ENCODE results near the gene KLHL35. TPM values are rescaled to one million over a fixed set of nuclear protein-coding genes. Genes with fewer than 3 reads are reported as not detected.

The KLHL35 gene
- total and polyA plus RNA-seq, 2 donors (not counting 1 experiment from before 2014, with no cell fraction given): 0.42 to 1.3 TPM

GRCh38 chr11:75403037-75403436 lies 30.0 kb downstream of the KLHL35 start:
- peak overlapping the region; percentile 17 for H3K27ac ChIP-seq (ENCODE audit: insufficient read depth, low read length)
- H3K36me3 ChIP-seq (ENCODE audit: control insufficient read depth, insufficient read depth, low read length): peaks cover 22% of the 10 kb centered on the region
- H3K4me2 ChIP-seq (ENCODE audit: extremely low read depth, insufficient read depth, low read length): no peak overlapping the region
- TF ChIP-seq CTCF (conservative IDR thresholded peaks at IDR 0.05 in 1 of 2, IDR thresholded peaks at IDR 0.05 in 1 of 2; ENCODE audit: low read depth in 1 of 2, low read length in 2 of 2): no peak
- TF ChIP-seq EZH2 (IDR thresholded peaks at IDR 0.05; ENCODE audit: low read length, missing control alignments): no peak
- H3K4me3 ChIP-seq (replicated peaks in 1 of 4; ENCODE audit: control extremely low read depth in 1 of 4, insufficient read depth in 1 of 4, low read depth in 3 of 4, low read length in 4 of 4): peak overlapping the region in 1 of 4 experiments; percentile 14
- no peak overlapping the region for H2AFZ ChIP-seq (ENCODE audit: low read length)
- no peak for DNase-seq (ENCODE audit: low read depth in 2 of 2)
- H3K9me3 ChIP-seq (ENCODE audit: control insufficient read depth, insufficient read depth, low read depth, low read length): no peaks in the 10 kb centered on the region
- H4K20me1 ChIP-seq (ENCODE audit: control insufficient read depth, extremely low read depth, insufficient read depth, low read length): no peaks in the 10 kb centered on the region
- H3K27me3 ChIP-seq (ENCODE audit: control insufficient read depth, insufficient read depth, low read length): no peaks in the 10 kb centered on the region
- H3K9ac ChIP-seq (ENCODE audit: insufficient read depth, low read length): no peak overlapping the region
- peaks cover 63% of the 10 kb centered on the region for H3K79me2 ChIP-seq (ENCODE audit: control insufficient read depth, insufficient read depth, low read length)
- peaks cover 22% of the 10 kb centered on the region for H3K4me1 ChIP-seq (ENCODE audit: control insufficient read depth, extremely low read depth, insufficient read depth, low read length)

- H2AFZ ChIP-seq (ENCODE audit: low read length): no peak overlapping the region
- no peaks in the 10 kb centered on the region for H4K20me1 ChIP-seq (ENCODE audit: control insufficient read depth, extremely low read depth, insufficient read depth, low read length)
- TF ChIP-seq EZH2 (IDR thresholded peaks at IDR 0.05; ENCODE audit: low read length, missing control alignments) (no peak), CTCF (conservative IDR thresholded peaks at IDR 0.05 in 1 of 2, IDR thresholded peaks at IDR 0.05 in 1 of 2; ENCODE audit: low read depth in 1 of 2, low read length in 2 of 2) (no peak)
- H3K9me3 ChIP-seq (ENCODE audit: control insufficient read depth, insufficient read depth, low read depth, low read length): no peaks in the 10 kb centered on the region
- no peak overlapping the region for H3K9ac ChIP-seq (ENCODE audit: insufficient read depth, low read length)
- no peak for DNase-seq (ENCODE audit: low read depth in 2 of 2)
- H3K79me2 ChIP-seq (ENCODE audit: control insufficient read depth, insufficient read depth, low read length): peaks cover 62% of the 10 kb centered on the region
- H3K4me2 ChIP-seq (ENCODE audit: extremely low read depth, insufficient read depth, low read length): peak overlapping the region; percentile 81
- H3K36me3 ChIP-seq (ENCODE audit: control insufficient read depth, insufficient read depth, low read length): peaks cover 22% of the 10 kb centered on the region
- peaks cover 22% of the 10 kb centered on the region for H3K4me1 ChIP-seq (ENCODE audit: control insufficient read depth, extremely low read depth, insufficient read depth, low read length)
- H3K27ac ChIP-seq (ENCODE audit: insufficient read depth, low read length): no peak overlapping the region
- H3K27me3 ChIP-seq (ENCODE audit: control insufficient read depth, insufficient read depth, low read length): no peaks in the 10 kb centered on the region
- H3K4me3 ChIP-seq (replicated peaks in 1 of 4; ENCODE audit: control extremely low read depth in 1 of 4, insufficient read depth in 1 of 4, low read depth in 3 of 4, low read length in 4 of 4): peak overlapping the region in 3 of 4 experiments; percentile 3 to 96 (median 95)
Observed at GRCh38 chr11:75402002-75402773, 30.8 kb downstream of the KLHL35 start.

- DNase-seq (ENCODE audit: low read depth in 2 of 2): no peak
- peaks cover 20% of the 10 kb centered on the region for H3K36me3 ChIP-seq (ENCODE audit: control insufficient read depth, insufficient read depth, low read length)
- no peaks in the 10 kb centered on the region for H4K20me1 ChIP-seq (ENCODE audit: control insufficient read depth, extremely low read depth, insufficient read depth, low read length)
Observed at GRCh38 chr11:75400146-75400865, 32.7 kb downstream of the KLHL35 start.

More at GRCh38 chr11:75400146-75400865, 32.7 kb downstream of the KLHL35 start:
- Histone ChIP-seq H3K27me3 (ENCODE audit: control insufficient read depth, insufficient read depth, low read length) (no peaks in the 10 kb centered on the region), H3K4me2 (ENCODE audit: extremely low read depth, insufficient read depth, low read length) (peak overlapping the region; percentile 81), H2AFZ (ENCODE audit: low read length) (no peak overlapping the region), H3K9me3 (ENCODE audit: control insufficient read depth, insufficient read depth, low read depth, low read length) (no peaks in the 10 kb centered on the region), H3K27ac (ENCODE audit: insufficient read depth, low read length) (peak overlapping the region; percentile 87), H3K79me2 (ENCODE audit: control insufficient read depth, insufficient read depth, low read length) (peaks cover 56% of the 10 kb centered on the region), H3K9ac (ENCODE audit: insufficient read depth, low read length) (peak overlapping the region; percentile 87), H3K4me1 (ENCODE audit: control insufficient read depth, extremely low read depth, insufficient read depth, low read length) (peaks cover 15% of the 10 kb centered on the region), H3K4me3 (replicated peaks in 1 of 4; ENCODE audit: control extremely low read depth in 1 of 4, insufficient read depth in 1 of 4, low read depth in 3 of 4, low read length in 4 of 4) (peak overlapping the region; percentile 83 to 96 (median 96))
- TF ChIP-seq EZH2 (IDR thresholded peaks at IDR 0.05; ENCODE audit: low read length, missing control alignments): no peak
- no peak for TF ChIP-seq CTCF (conservative IDR thresholded peaks at IDR 0.05 in 1 of 2, IDR thresholded peaks at IDR 0.05 in 1 of 2; ENCODE audit: low read depth in 1 of 2, low read length in 2 of 2)
